H1 (cell line): ENCODE data around the gene OR5K3. TPM values are rescaled to one million over a fixed set of nuclear protein-coding genes. Genes with fewer than 3 reads are reported as not detected.

ENCODE experiments used
- CTCF ChIA-PET: fragments of 300-600 bp; sonication (Branson Sonifier 250); formaldehyde crosslinking; loops from one replicate; lab custom pipeline; 2021; ENCODE audit not compliant: partially characterized antibody; lab: Charles Lee
- POLR2A ChIA-PET: fragments of 300-600 bp; sonication (Branson Sonifier 250); formaldehyde crosslinking; loops from one replicate; lab custom pipeline; 2021; ENCODE audit warnings: inconsistent platforms; ENCODE audit not compliant: partially characterized antibody; lab: Charles Lee
- DNase-seq, 2 experiments: peaks; one replicate each; pipeline versions ENCODE4 v3.0.0 to v3.0.0-alpha.2; 2010 to 2022; ENCODE audit warnings: low spot score in 2 of 2, low read depth in 1 of 2, mixed read lengths in 1 of 2
- FAIRE-seq: peaks from 2 replicates; lab custom pipeline; 2011; peaks lifted over from hg19 to GRCh38; lab: Jason Lieb, UNC
- H2AFZ ChIP-seq: 2 replicates; pipeline ENCODE4 v1.8.1; 2012; ENCODE audit warnings: low read length, inconsistent platforms
- H2AK5ac ChIP-seq: 2 replicates; pipeline ENCODE4 v1.6.1; 2013; ENCODE audit warnings: low read depth, low read length
- H2BK120ac ChIP-seq: replicated peaks from 2 replicates; pipeline ENCODE3; 2013; ENCODE audit warnings: low read depth, low read length, inconsistent platforms
- H2BK12ac ChIP-seq: 2 replicates; pipeline ENCODE4 v1.6.1; 2013; ENCODE audit warnings: low read depth, low read length
- H2BK15ac ChIP-seq: 2 replicates; pipeline ENCODE4 v1.6.1; 2013; ENCODE audit warnings: low read length
- H2BK20ac ChIP-seq: 2 replicates; pipeline ENCODE4 v1.6.1; 2013; ENCODE audit warnings: low read length
- H2BK5ac ChIP-seq: 2 replicates; pipeline ENCODE4 v1.6.1; 2013; ENCODE audit warnings: low read depth, low read length
- H3K14ac ChIP-seq: 2 replicates; pipeline ENCODE4 v1.6.1; 2013; ENCODE audit warnings: inconsistent platforms; ENCODE audit not compliant: insufficient read length
- H3K18ac ChIP-seq: 2 replicates; pipeline ENCODE4 v1.6.1; 2013; ENCODE audit warnings: low read length; ENCODE audit errors: extremely low read depth
- H3K23ac ChIP-seq: 2 replicates; pipeline ENCODE4 v1.6.1; 2013; ENCODE audit warnings: inconsistent platforms; ENCODE audit not compliant: insufficient read length
- H3K23me2 ChIP-seq: 2 replicates; pipeline ENCODE4 v1.6.1; 2013; ENCODE audit warnings: low read depth, low read length
- H3K27ac ChIP-seq: 2 replicates; pipeline ENCODE4 v1.6.1; 2011; ENCODE audit warnings: low read depth, low read length, inconsistent platforms
- H3K27me3 ChIP-seq, 4 experiments: replicated peaks in 1 of 4; 1 replicate in 1 of 4; 2 replicates in 3 of 4; pipeline versions ENCODE4 v1.6.1 to v1.8.1; 2011 to 2013; ENCODE audit warnings: low read length in 3 of 4, mild to moderate bottlenecking in 3 of 4, inconsistent platforms in 2 of 4, mixed read lengths in 2 of 4, moderate library complexity in 1 of 4; ENCODE audit not compliant: control insufficient read depth in 3 of 4, insufficient read depth in 3 of 4; ENCODE audit errors: extremely low read depth in 1 of 4
- H3K36me3 ChIP-seq, 4 experiments: 2 replicates each; pipeline versions ENCODE4 v1.6.1 to v1.8.1; 2011 to 2013; ENCODE audit warnings: mild to moderate bottlenecking in 4 of 4, low read length in 3 of 4, moderate library complexity in 2 of 4, control low read depth in 1 of 4, inconsistent platforms in 1 of 4; ENCODE audit not compliant: insufficient read depth in 4 of 4, control insufficient read depth in 2 of 4
- H3K4ac ChIP-seq: replicated peaks from 2 replicates; pipeline ENCODE3; 2013; ENCODE audit warnings: low read length, low read depth, mixed read lengths, inconsistent platforms; ENCODE audit not compliant: insufficient read length
- H3K4me1 ChIP-seq, 4 experiments: replicated peaks in 1 of 4; 1 replicate in 1 of 4; 2 replicates in 3 of 4; pipeline versions ENCODE4 v1.6.1 to v1.8.1; 2011 to 2013; ENCODE audit warnings: low read length in 3 of 4, inconsistent platforms in 2 of 4, mixed read lengths in 1 of 4; ENCODE audit not compliant: insufficient read depth in 4 of 4, control insufficient read depth in 3 of 4
- H3K4me2 ChIP-seq, 2 experiments: 2 replicates each; pipeline versions ENCODE4 v1.6.1 to v1.8.1; 2011 to 2013; ENCODE audit warnings: low read depth in 2 of 2, low read length in 2 of 2, control low read depth in 1 of 2, inconsistent platforms in 1 of 2, mild to moderate bottlenecking in 1 of 2; ENCODE audit not compliant: insufficient read depth in 1 of 2
- H3K4me3 ChIP-seq, 4 experiments: fragments of 200-600, 300-600 bp in 1 of 4; sonication (generic), shearing (Covaris generic), sonication (Bioruptor Twin) in 1 of 4; 2 replicates each; pipeline versions ENCODE4 v1.5.1 to v1.8.1; 2011 to 2016; ENCODE audit warnings: low read length in 4 of 4, low read depth in 3 of 4, control low read depth in 2 of 4, inconsistent platforms in 2 of 4, mild to moderate bottlenecking in 2 of 4, mixed read lengths in 1 of 4, moderate library complexity in 1 of 4; ENCODE audit not compliant: insufficient read depth in 2 of 4; ENCODE audit errors: extremely low read depth in 1 of 4
- H3K56ac ChIP-seq: replicated peaks from 2 replicates; pipeline ENCODE3; 2013; ENCODE audit warnings: low read depth, mild to moderate bottlenecking, mixed read lengths, low read length, inconsistent platforms; ENCODE audit not compliant: insufficient read length
- H3K79me1 ChIP-seq: 2 replicates; pipeline ENCODE4 v1.6.1; 2013; ENCODE audit warnings: low read depth, low read length, control low read depth
- H3K79me2 ChIP-seq, 2 experiments: 2 replicates each; pipeline versions ENCODE4 v1.6.1 to v1.8.1; 2012 to 2013; ENCODE audit warnings: low read length in 2 of 2, mild to moderate bottlenecking in 2 of 2, inconsistent platforms in 1 of 2; ENCODE audit not compliant: insufficient read depth in 2 of 2, control insufficient read depth in 1 of 2
- H3K9ac ChIP-seq, 4 experiments: replicated peaks in 1 of 4; 1 replicate in 1 of 4; 2 replicates in 3 of 4; pipeline versions ENCODE4 v1.6.1 to v1.8.1; 2011 to 2013; ENCODE audit warnings: low read depth in 3 of 4, low read length in 3 of 4, control low read depth in 2 of 4, mild to moderate bottlenecking in 2 of 4, moderate library complexity in 2 of 4, inconsistent platforms in 1 of 4; ENCODE audit errors: extremely low read depth in 1 of 4
- H3K9me3 ChIP-seq, 2 experiments: 2 replicates each; pipeline versions ENCODE4 v1.6.1 to v1.8.1; 2012 to 2013; ENCODE audit warnings: mild to moderate bottlenecking in 2 of 2, moderate library complexity in 2 of 2, control low read depth in 1 of 2, inconsistent platforms in 1 of 2, low read depth in 1 of 2, low read length in 1 of 2, mixed read lengths in 1 of 2; ENCODE audit not compliant: insufficient read depth in 2 of 2
- H4K20me1 ChIP-seq, 2 experiments: replicated peaks in 1 of 2; 2 replicates each; pipeline versions ENCODE3 to v1.8.1; 2011 to 2013; ENCODE audit warnings: inconsistent platforms in 2 of 2, low read length in 2 of 2, mild to moderate bottlenecking in 1 of 2; ENCODE audit not compliant: insufficient read depth in 2 of 2, control insufficient read depth in 1 of 2
- H4K5ac ChIP-seq: 2 replicates; pipeline ENCODE4 v1.6.1; 2013; ENCODE audit warnings: low read length, low read depth, mixed read lengths, inconsistent platforms; ENCODE audit not compliant: insufficient read length
- H4K8ac ChIP-seq: 2 replicates; pipeline ENCODE4 v1.8.0; 2013; ENCODE audit warnings: mild to moderate bottlenecking, moderate library complexity, low read length, inconsistent platforms; ENCODE audit not compliant: insufficient read depth; ENCODE audit errors: extremely low read depth
- H4K91ac ChIP-seq: replicated peaks from 2 replicates; pipeline ENCODE3; 2013; ENCODE audit warnings: low read length, mixed read lengths, inconsistent platforms; ENCODE audit not compliant: insufficient read length
- CBX8 ChIP-seq: fragments of 300-800, 300-1000 bp; sonication (generic); IDR thresholded peaks from 2 replicates; pipeline ENCODE4 v1.7.1; 2016; ENCODE audit warnings: low read depth, low read length, borderline replicate concordance
- CHD2 ChIP-seq: IDR thresholded peaks from 2 replicates; pipeline ENCODE4 v1.6.1; 2012; ENCODE audit warnings: low read length, improper control_type of control experiment
- CTBP2 ChIP-seq: IDR thresholded peaks from 2 replicates; pipeline ENCODE4 v1.7.0; 2011; ENCODE audit warnings: borderline replicate concordance, mild to moderate bottlenecking, moderate library complexity, mixed read lengths, low read length; ENCODE audit not compliant: insufficient read depth, insufficient read length
- GTF2F1 ChIP-seq: IDR thresholded peaks from 2 replicates; pipeline ENCODE4 v1.6.1; 2012; ENCODE audit warnings: low read depth, low read length, improper control_type of control experiment, borderline replicate concordance
- MAFK ChIP-seq: IDR thresholded peaks from 2 replicates; pipeline ENCODE4 v1.6.1; 2012; ENCODE audit warnings: low read depth, mild to moderate bottlenecking, improper control_type of control experiment, low read length
- NRF1 ChIP-seq: IDR thresholded peaks from 2 replicates; pipeline ENCODE4 v1.6.1; 2011; ENCODE audit warnings: mild to moderate bottlenecking, low read depth, low read length, improper control_type of control experiment
- PHF8 ChIP-seq: fragments of 200-600 bp; sonication (generic); conservative IDR thresholded peaks from 2 replicates; pipeline ENCODE4 v1.7.1; 2012; ENCODE audit warnings: low read depth, mild to moderate bottlenecking, inconsistent platforms, low read length, moderate library complexity
- POLR2A ChIP-seq, 2 experiments: IDR thresholded peaks; 1 replicate in 1 of 2; 2 replicates in 1 of 2; pipeline ENCODE4 v1.6.1; 2011; ENCODE audit warnings: low read depth in 2 of 2, low read length in 2 of 2, mild to moderate bottlenecking in 2 of 2; ENCODE audit errors: control extremely low read depth in 1 of 2
- RBBP5 ChIP-seq: IDR thresholded peaks from 2 replicates; pipeline ENCODE4 v1.7.1; 2012; ENCODE audit warnings: low read depth, mild to moderate bottlenecking, inconsistent platforms, low read length, moderate library complexity, borderline replicate concordance
- RFX5 ChIP-seq: IDR thresholded peaks from 2 replicates; pipeline ENCODE4 v1.6.1; 2011; ENCODE audit warnings: low read depth, low read length, improper control_type of control experiment, borderline replicate concordance
- SP4 ChIP-seq: IDR thresholded peaks from 2 replicates; pipeline ENCODE4 v1.6.1; 2012; ENCODE audit warnings: low read length, inconsistent platforms
- TEAD4 ChIP-seq: IDR thresholded peaks from 2 replicates; pipeline ENCODE4 v1.6.1; 2012; ENCODE audit warnings: low read depth, low read length, inconsistent platforms, mixed read lengths
- ZNF274 ChIP-seq: IDR thresholded peaks from 2 replicates; pipeline ENCODE4 v1.7.0; 2012; ENCODE audit warnings: low read length, borderline replicate concordance; ENCODE audit errors: extremely low read depth
- WGBS, 2 experiments: shearing (Covaris generic) in 1 of 2; methylation state at CpG; one replicate each; pipeline versions ENCODE4 v1.1.6 to v1.1.7; 2013 to 2015; ENCODE audit warnings: low lambda C conversion rate in 2 of 2, mixed read lengths in 2 of 2, inconsistent platforms in 1 of 2, low coverage in 1 of 2, missing lambda C conversion rate in 1 of 2; ENCODE audit not compliant: insufficient replicate concordance in 2 of 2, insufficient coverage in 1 of 2, insufficient read length in 1 of 2; ENCODE audit errors: extremely low coverage in 1 of 2, missing lambda C conversion rate in 1 of 2; 5-methylcytosine and 5-hydroxymethylcytosine counted together
- polyA plus RNA-seq, 7 experiments: library from polyadenylated mRNA; depleted of rRNA in 3 of 7; stranded (reverse) in 5 of 7; unstranded in 2 of 7; fragments of >200 nt in 5 of 7; fragments of 200-250 nt in 2 of 7; gene quantifications; 1 replicate in 5 of 7; 2 replicates in 1 of 7; 4 replicates in 1 of 7; pipeline versions ENCODE4 v1.2.1 to v1.2.3, GENCODE V29; 2011 to 2013; ENCODE audit warnings: missing spikeins in 2 of 7, mixed read lengths in 2 of 7
- total RNA-seq: library from RNA; stranded (reverse); fragmentation: NEBNext Ultra II Directional; extraction: Animal tissue kit (Norgen Biotek cat#: 25700); gene quantifications from 2 replicates; pipeline ENCODE4 v1.2.1, GENCODE V29; 2021
- TF ChIP-seq, protein P1 (sequence below): IDR thresholded peaks from 2 replicates; pipeline ENCODE4 v1.6.1; 2012; ENCODE audit warnings: low read length, inconsistent platforms

OR5K3 gene
- total and polyA plus RNA-seq, 2 of the 8 experiments (the other 6 are each of a cell fraction or from before 2014, with no cell fraction given), result not detected

DNA sequence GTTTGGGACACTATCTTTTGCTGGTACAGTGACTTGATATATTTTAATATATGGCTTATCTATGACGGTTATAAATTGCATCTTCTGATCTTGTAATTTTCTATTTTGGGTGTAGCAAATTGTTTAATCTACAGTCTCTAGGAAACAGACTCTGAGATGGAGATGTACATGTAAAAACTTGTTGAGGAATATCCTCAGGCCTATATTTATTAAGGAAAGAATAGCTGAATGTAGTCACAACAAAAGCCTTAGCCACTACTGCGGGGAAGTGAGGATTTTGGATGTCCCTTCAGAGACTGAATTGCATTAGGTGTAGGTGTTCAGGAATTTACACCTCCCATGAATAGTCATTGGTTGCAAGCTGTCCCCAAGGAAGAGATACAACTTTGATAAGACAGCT is 13.8 kb upstream of the OR5K3 start:
- Histone ChIP-seq H3K14ac (no peak overlapping the region), H3K4me1 (no peaks in the 10 kb centered on the region), H2BK5ac (no peak overlapping the region), H3K9ac (peak overlapping the region in 1 of 4 experiments; percentile 9; a peak in 1 of 7 replicates), H4K5ac (no peak overlapping the region), H3K4me2 (no peak overlapping the region), H2BK20ac (no peak overlapping the region), H3K79me1 (no peaks in the 10 kb centered on the region), H3K9me3 (no peaks in the 10 kb centered on the region), H3K27me3 (no peaks in the 10 kb centered on the region), H2BK120ac (no peak overlapping the region), H2BK15ac (no peak overlapping the region), H2BK12ac (no peak overlapping the region), H3K79me2 (no peaks in the 10 kb centered on the region), H3K23me2 (no peaks in the 10 kb centered on the region), H4K8ac (no peak overlapping the region), H4K20me1 (no peaks in the 10 kb centered on the region), H3K56ac (no peak overlapping the region), H3K36me3 (no peaks in the 10 kb centered on the region), H3K18ac (no peak overlapping the region), H3K4me3 (no peak overlapping the region), H3K4ac (no peak overlapping the region), H2AFZ (no peak overlapping the region), H2AK5ac (no peak overlapping the region), H3K23ac (no peak overlapping the region), H4K91ac (no peak overlapping the region), H3K27ac (no peak overlapping the region)
- ChIA-PET CTCF (interaction anchor here (0.6 to 1.1 kb wide), 2 partner anchors 12 to 1867 kb away, joined by 3 read pairs; no protein-coding TSS in a partner anchor), POLR2A (no interaction called here)
- no peak for DNase-seq
- 67% methylated on average over 2 of the region's 2 CpGs; no CpG with 5 or more reads in 1 of the 2 experiments for WGBS, 2 experiments
- FAIRE-seq, result no peak
- no peak for TF ChIP-seq CTBP2
- no peak for TF ChIP-seq CBX8
- no peak for TF ChIP-seq CHD2
- no peak for TF ChIP-seq ZNF274
- TF ChIP-seq RBBP5, result no peak
- TF ChIP-seq PHF8, result no peak
- TF ChIP-seq POLR2A (IDR thresholded peaks at IDR 0.05; ENCODE audit: control extremely low read depth in 1 of 2, low read depth in 2 of 2, low read length in 2 of 2), result no peak
- TF ChIP-seq, protein P1, sequence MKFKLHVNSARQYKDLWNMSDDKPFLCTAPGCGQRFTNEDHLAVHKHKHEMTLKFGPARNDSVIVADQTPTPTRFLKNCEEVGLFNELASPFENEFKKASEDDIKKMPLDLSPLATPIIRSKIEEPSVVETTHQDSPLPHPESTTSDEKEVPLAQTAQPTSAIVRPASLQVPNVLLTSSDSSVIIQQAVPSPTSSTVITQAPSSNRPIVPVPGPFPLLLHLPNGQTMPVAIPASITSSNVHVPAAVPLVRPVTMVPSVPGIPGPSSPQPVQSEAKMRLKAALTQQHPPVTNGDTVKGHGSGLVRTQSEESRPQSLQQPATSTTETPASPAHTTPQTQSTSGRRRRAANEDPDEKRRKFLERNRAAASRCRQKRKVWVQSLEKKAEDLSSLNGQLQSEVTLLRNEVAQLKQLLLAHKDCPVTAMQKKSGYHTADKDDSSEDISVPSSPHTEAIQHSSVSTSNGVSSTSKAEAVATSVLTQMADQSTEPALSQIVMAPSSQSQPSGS, result no peak
- TF ChIP-seq RFX5, result no peak
- no peak for TF ChIP-seq NRF1
- TF ChIP-seq SP4, result no peak
- TF ChIP-seq MAFK, result no peak
- TF ChIP-seq TEAD4, result no peak
- no peak for TF ChIP-seq GTF2F1
